22Rv1 (cell line): ENCODE measurements around the gene OCA2.

Source experiments
- H3K27ac ChIP-seq: fragments of 450-650 bp; 2 replicates; pipeline ENCODE4 v1.5.1; 2017
- CTCF ChIP-seq: fragments of 450-650 bp; IDR thresholded peaks from 2 replicates; pipeline ENCODE4 v1.5.1; 2017; ENCODE audit warnings: mild to moderate bottlenecking
- ZFX ChIP-seq: fragments of 450-650 bp; IDR thresholded peaks from 2 replicates; pipeline ENCODE4 v1.6.1; 2017; ENCODE audit warnings: antibody characterized with exemption, borderline replicate concordance

Gene OCA2

GRCh38 chr15:27835233-27835939 lies 263.7 kb downstream of the OCA2 start:
- TF ChIP-seq ZFX: no peak
- no peak for TF ChIP-seq CTCF
- no peak overlapping the region for H3K27ac ChIP-seq

GRCh38 chr15:27834684-27835083 lies 264.4 kb downstream of the OCA2 start:
- H3K27ac ChIP-seq: no peak overlapping the region
- no peak for TF ChIP-seq CTCF
- TF ChIP-seq ZFX: no peak

GRCh38 chr15:27833974-27834373 lies 265.1 kb downstream of the OCA2 start:
- no peak overlapping the region for H3K27ac ChIP-seq
- no peak for TF ChIP-seq CTCF
- no peak for TF ChIP-seq ZFX

- no peak overlapping the region for H3K27ac ChIP-seq
- TF ChIP-seq ZFX: no peak
Observed at GRCh38 chr15:27833178-27833577, 265.9 kb downstream of the OCA2 start.

- H3K27ac ChIP-seq: no peak overlapping the region
- TF ChIP-seq ZFX (no peak), CTCF (no peak)
Observed at GRCh38 chr15:27832237-27832596, 266.9 kb downstream of the OCA2 start.

GRCh38 chr15:27831384-27832236 lies 267.5 kb downstream of the OCA2 start:
- no peak for TF ChIP-seq CTCF
- no peak for TF ChIP-seq ZFX
- no peak overlapping the region for H3K27ac ChIP-seq

- TF ChIP-seq CTCF (no peak), ZFX (no peak)
- no peak overlapping the region for H3K27ac ChIP-seq
Observed at GRCh38 chr15:27828746-27829145, 270.4 kb downstream of the OCA2 start.
